Lung (tissue), 12 donors: ENCODE data around the gene ALKBH2. TPM values are rescaled to one million over a fixed set of nuclear protein-coding genes. Genes with fewer than 3 reads are reported as not detected.
"Not testable (repeated sequence)": the region's sequence is repeated elsewhere in the genome, so short reads cannot be mapped to it uniquely, and the experiment has no call there.

Experiments
- ATAC-seq: fragments of 200-7000 bp; cut with Tn5 transposase; one replicate; pipeline ENCODE4 v1.9.1; 2020; ENCODE audit warnings: moderate number of reproducible peaks; ENCODE audit not compliant: insufficient read depth, low FRiP score
- DNase-seq, 3 donors: peaks; one replicate each; pipeline ENCODE4 v3.0.0-alpha.2; 2013 to 2017
- H3K27ac ChIP-seq, 2 donors: one replicate each; pipeline ENCODE4 v1.5.1; 2013; ENCODE audit warnings: mild to moderate bottlenecking in 2 of 2, moderate library complexity in 2 of 2, control low read depth in 1 of 2, inconsistent platforms in 1 of 2, low read depth in 1 of 2, low read length in 1 of 2
- H3K27me3 ChIP-seq, 3 donors: one replicate each; pipeline ENCODE4 v1.5.1; 2013; ENCODE audit warnings: low read length in 2 of 3; ENCODE audit not compliant: control insufficient read depth in 3 of 3, insufficient read depth in 3 of 3
- H3K36me3 ChIP-seq, 4 donors: one replicate each; pipeline ENCODE4 v1.5.1; 2013; ENCODE audit warnings: low read length in 4 of 4, mild to moderate bottlenecking in 1 of 4, moderate library complexity in 1 of 4; ENCODE audit not compliant: control insufficient read depth in 4 of 4, insufficient read depth in 4 of 4
- H3K4me1 ChIP-seq, 5 donors: one replicate each; pipeline ENCODE4 v1.5.1; 2013; ENCODE audit warnings: low read length in 5 of 5, mild to moderate bottlenecking in 2 of 5, moderate library complexity in 1 of 5; ENCODE audit not compliant: control insufficient read depth in 5 of 5, insufficient read depth in 5 of 5
- H3K4me3 ChIP-seq: one replicate; pipeline ENCODE4 v1.5.1; 2013; ENCODE audit warnings: mild to moderate bottlenecking, control low read depth, moderate library complexity
- H3K9ac ChIP-seq, 2 donors: one replicate each; pipeline ENCODE4 v1.5.1; 2013; ENCODE audit warnings: low read length in 2 of 2, control low read depth in 1 of 2; ENCODE audit not compliant: insufficient read depth in 1 of 2
- H3K9me3 ChIP-seq, 4 donors: one replicate each; pipeline ENCODE4 v1.5.1; 2013; ENCODE audit warnings: low read length in 3 of 4, mild to moderate bottlenecking in 1 of 4, moderate library complexity in 1 of 4; ENCODE audit not compliant: control insufficient read depth in 4 of 4, insufficient read depth in 3 of 4
- CTCF ChIP-seq: IDR thresholded peaks from 2 replicates; pipeline ENCODE4 v1.5.1; 2012; ENCODE audit warnings: mild to moderate bottlenecking; ENCODE audit errors: control extremely low read depth, extremely low read depth
- WGBS, 2 donors: extraction: QIAGEN DNeasy Blood & Tissue Kit; methylation state at CpG; one replicate each; pipeline ENCODE4 v1.1.7; 2013; 5-methylcytosine and 5-hydroxymethylcytosine counted together
- polyA plus RNA-seq, 2 donors: library from polyadenylated mRNA; stranded (reverse); fragments of 200-250 nt; gene quantifications; one replicate each; pipeline ENCODE4 v1.2.1, GENCODE V29; 2013
- total RNA-seq, 2 donors: library from RNA; depleted of rRNA in 1 of 2; stranded (reverse); fragments of >200 nt in 1 of 2; gene quantifications; one replicate each; pipeline ENCODE4 v1.2.1, GENCODE V29; 2014 to 2021
- donor health status: control.
- donor health status: control.
- donor health status: Bipolar disorder and iron deficiency.
- donor health status: healthy.
- donor health status: DM: yes; HTN: yes; CAD: no.

ALKBH2 gene
- total and polyA plus RNA-seq, 4 donors: 10.7 to 42.5 (median 19.1) TPM

GRCh38 chr12:109054520-109054919 lies 38.8 kb downstream of the ALKBH2 start:
- Histone ChIP-seq H3K9ac (no peak overlapping the region), H3K27ac (no peak overlapping the region), H3K9me3 (no peaks in the 10 kb centered on the region), H3K36me3 (peaks cover 3 to 13% (median 5%) of the 10 kb centered on the region in 4 donors), H3K4me3 (no peak overlapping the region), H3K27me3 (no peaks in the 10 kb centered on the region), H3K4me1 (peaks cover 0 to 11% (median 7%) of the 10 kb centered on the region in 5 donors)
- TF ChIP-seq CTCF: no peak
- ATAC-seq: no peak
- no peak for DNase-seq

- H3K9me3 ChIP-seq: not testable (repeated sequence)
Observed at GRCh38 chr12:109054124-109054513, 39.2 kb downstream of the ALKBH2 start.

GRCh38 chr12:109053382-109054123 lies 39.7 kb downstream of the ALKBH2 start:
- no peak for ATAC-seq
- peaks cover 0 to 11% (median 7%) of the 10 kb centered on the region in 5 donors for H3K4me1 ChIP-seq
- no peak for TF ChIP-seq CTCF
- H3K9me3 ChIP-seq: no peaks in the 10 kb centered on the region
- peak overlapping the region; percentile 71 to 88 for H3K9ac ChIP-seq
- H3K4me3 ChIP-seq: peak overlapping the region; percentile 86
- 15% methylated on average over 9 of the region's 9 CpGs for WGBS, 2 donors
- H3K36me3 ChIP-seq: peaks cover 0 to 10% (median 3%) of the 10 kb centered on the region in 4 donors
- peak overlapping the region; percentile 91 to 92 for H3K27ac ChIP-seq
- H3K27me3 ChIP-seq: no peaks in the 10 kb centered on the region
- DNase-seq: peak in 1 of 3 donors; percentile 2

More at GRCh38 chr12:109054124-109054513, 39.2 kb downstream of the ALKBH2 start:
- peak overlapping the region in 1 of 2 donors; percentile 71 for H3K9ac ChIP-seq
- not testable (repeated sequence) for H3K27ac ChIP-seq, ATAC-seq, DNase-seq, H3K4me3 ChIP-seq, H3K27me3 ChIP-seq
- peaks cover 0 to 11% (median 7%) of the 10 kb centered on the region in 5 donors for H3K4me1 ChIP-seq
- peaks cover 0 to 13% (median 5%) of the 10 kb centered on the region in 4 donors for H3K36me3 ChIP-seq
- WGBS, 2 donors: 75 to 89% methylated on average over 4 of the region's 4 CpGs

GRCh38 chr12:109052414-109053323 lies 40.6 kb downstream of the ALKBH2 start, which contains the start of gene USP30:
Gene USP30, plus strand, starts transcription at chr12:109052576. Its CDS starts 103 bp downstream, at chr12:109052679.
- H3K4me1 ChIP-seq: peaks cover 0 to 11% (median 7%) of the 10 kb centered on the region in 5 donors
- DNase-seq (peak; percentile 90 to 93 (median 90)), ATAC-seq (peak; percentile 93)
- peak within 1 kb of the TSS; percentile 86 for H3K4me3 ChIP-seq
- peak within 1 kb of the TSS; percentile 71 to 88 for H3K9ac ChIP-seq
- H3K27me3 ChIP-seq: no peaks in the 10 kb centered on the region
- H3K27ac ChIP-seq: peak within 1 kb of the TSS; percentile 91 to 92
- 0 to 1% methylated on average over 58 to 61 of the region's 61 CpGs for WGBS, 2 donors
- no peaks in the 10 kb centered on the region for H3K9me3 ChIP-seq
- peaks cover 0 to 8% (median 1%) of the 10 kb centered on the region in 4 donors for H3K36me3 ChIP-seq
- TF ChIP-seq CTCF: no peak
